ENCODE measurements around the gene MTFP1.
"Not testable (repeated sequence)": the region's sequence is repeated elsewhere in the genome, so short reads cannot be mapped to it uniquely, and the experiment has no call there.

Gene MTFP1

DNA sequence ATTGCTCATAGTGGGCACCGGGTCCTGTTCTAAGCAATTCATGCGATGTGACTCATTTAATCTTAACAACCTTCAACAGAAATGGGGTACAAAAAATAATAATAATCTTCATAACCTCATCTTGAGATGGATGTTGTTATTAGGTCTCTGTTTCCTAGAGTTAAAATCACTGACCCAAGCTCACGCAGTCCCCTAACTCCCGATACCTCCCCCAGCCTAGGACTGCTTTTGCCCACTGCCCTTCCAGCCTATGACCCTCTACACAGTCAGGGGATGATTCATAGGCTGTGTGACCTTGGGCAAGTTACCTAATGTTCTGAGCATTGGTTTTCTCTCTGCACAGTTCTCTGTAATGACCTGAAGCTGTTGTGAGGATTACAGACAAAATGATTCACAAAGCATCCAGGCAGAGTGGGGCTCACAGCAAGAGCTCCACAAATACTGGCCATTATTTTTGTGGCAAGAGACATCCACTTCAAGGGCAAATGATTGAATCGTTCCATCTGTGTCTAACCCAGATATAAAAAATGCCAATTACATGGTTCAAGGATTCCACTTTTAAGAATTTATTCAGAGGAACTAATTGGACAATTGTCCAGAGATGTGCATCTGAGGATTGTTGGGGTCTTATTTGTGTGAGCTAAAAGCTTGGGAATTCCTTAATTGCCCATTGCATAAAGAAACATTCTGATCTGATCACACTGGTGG lies 20.0 kb downstream of the MTFP1 start:
- no peak overlapping the region for H3K27ac ChIP-seq
- TF ChIP-seq, protein P1, sequence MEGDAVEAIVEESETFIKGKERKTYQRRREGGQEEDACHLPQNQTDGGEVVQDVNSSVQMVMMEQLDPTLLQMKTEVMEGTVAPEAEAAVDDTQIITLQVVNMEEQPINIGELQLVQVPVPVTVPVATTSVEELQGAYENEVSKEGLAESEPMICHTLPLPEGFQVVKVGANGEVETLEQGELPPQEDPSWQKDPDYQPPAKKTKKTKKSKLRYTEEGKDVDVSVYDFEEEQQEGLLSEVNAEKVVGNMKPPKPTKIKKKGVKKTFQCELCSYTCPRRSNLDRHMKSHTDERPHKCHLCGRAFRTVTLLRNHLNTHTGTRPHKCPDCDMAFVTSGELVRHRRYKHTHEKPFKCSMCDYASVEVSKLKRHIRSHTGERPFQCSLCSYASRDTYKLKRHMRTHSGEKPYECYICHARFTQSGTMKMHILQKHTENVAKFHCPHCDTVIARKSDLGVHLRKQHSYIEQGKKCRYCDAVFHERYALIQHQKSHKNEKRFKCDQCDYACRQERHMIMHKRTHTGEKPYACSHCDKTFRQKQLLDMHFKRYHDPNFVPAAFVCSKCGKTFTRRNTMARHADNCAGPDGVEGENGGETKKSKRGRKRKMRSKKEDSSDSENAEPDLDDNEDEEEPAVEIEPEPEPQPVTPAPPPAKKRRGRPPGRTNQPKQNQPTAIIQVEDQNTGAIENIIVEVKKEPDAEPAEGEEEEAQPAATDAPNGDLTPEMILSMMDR (IDR thresholded peaks at IDR 0.05): no peak
- H3K4me3 ChIP-seq: no peak overlapping the region
- no peak for DNase-seq (ENCODE audit: low spot score)

DNA sequence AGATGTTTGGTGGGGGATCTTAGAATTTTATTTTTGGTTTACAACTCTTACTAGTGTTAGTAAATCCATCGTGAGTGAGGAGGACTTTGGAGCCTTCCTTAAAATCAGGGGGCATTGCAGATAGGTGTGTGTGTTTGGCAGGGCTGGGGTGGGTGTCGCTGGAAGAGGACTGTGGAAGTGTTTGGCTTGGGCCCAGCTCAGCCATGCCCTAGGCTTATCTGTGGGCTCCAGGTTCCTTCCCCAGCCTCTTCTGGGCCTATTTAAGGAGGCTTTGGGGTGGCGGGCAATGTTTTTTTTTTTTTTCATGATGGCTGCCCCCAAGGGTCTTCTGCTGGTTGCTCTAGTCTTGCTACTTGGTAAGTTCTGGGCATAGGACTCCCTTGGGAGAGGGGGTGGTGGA lies 22.1 kb downstream of the MTFP1 start:
- TF ChIP-seq, protein P1 (IDR thresholded peaks at IDR 0.05): no peak
- no peak for DNase-seq (ENCODE audit: low spot score)
- H3K4me3 ChIP-seq: no peak overlapping the region
- no peak overlapping the region for H3K27ac ChIP-seq

DNA sequence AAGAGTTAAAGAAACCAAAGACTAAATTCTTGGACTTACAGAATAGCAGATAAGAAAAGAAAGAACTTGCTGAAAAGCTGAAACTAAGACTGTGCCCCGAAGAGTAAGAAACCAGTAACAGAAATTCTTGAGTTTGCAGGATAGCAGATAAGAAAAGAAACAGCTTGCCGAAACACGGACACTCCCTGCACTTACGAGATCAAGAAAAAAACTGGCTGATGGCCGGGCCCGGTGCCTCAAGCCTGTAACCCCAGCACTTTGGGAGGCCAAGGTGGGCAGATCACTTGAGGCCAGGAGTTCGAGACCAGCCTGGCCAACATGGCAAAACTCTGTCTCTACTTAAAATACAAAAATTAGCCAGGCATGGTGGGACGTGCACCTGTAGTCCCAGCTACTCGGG lies 25.9 kb downstream of the MTFP1 start:
- H3K4me3 ChIP-seq; DNase-seq (ENCODE audit: low spot score); H3K27ac ChIP-seq: not testable (repeated sequence)

DNA sequence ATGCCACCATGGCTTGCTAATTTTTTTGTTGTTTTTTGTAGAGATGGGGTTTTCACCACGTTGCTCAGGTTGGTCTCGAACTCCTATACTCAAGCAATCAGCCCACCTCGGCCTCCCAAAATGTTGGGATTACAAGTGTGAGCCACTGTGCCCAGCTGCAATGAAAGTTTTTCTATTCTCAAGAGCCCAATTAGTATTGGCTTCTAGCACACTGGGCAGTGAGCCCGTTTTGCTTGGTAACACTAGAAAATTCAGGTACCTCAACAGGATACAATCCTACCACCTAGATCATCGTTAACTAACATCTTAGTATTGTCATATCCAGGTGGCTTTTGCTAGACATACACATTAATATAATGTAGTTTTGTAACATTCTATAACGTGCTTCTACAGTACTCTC lies 27.3 kb downstream of the MTFP1 start:
- DNase-seq (ENCODE audit: low spot score): no peak
- Histone ChIP-seq H3K4me3 (no peak overlapping the region), H3K27ac (no peak overlapping the region)
- TF ChIP-seq, protein P1 (IDR thresholded peaks at IDR 0.05): no peak

DNA sequence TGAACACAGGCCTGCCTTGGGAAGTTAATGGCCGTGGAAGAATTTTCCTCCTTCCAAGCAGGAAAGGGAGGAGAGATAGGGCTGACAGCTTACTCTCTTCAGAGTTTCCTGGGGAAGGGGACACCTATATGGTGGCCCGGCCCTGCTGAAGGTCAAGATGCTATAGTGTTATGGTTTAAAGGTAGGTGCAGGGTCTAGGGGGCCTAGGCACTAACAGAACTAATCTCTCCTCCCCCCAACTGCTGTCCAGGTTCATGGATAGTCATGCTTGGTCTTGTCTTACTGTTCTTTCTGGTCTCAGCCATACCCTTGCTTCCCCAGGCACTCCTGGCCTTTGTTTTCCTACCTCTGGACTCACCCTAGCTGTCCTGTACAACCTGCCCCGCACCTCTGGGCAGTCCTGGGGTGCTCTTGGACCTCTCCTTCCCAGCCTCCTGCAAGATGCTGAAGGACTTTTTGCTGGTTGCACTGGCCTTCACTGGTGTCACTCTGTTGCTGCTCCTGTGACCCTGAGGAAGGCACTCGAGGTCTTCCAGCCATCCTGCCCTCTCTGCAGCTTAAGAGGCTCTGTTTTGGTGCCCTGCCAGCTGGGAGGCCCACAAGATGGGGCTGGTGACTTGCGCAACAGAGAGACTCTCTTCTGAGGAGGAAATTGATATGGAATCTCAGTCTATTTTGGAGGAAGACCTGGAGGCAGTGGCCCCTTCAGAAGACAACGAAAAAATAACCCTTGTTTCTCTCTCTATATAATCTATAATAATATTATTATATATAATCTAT lies 28.4 kb downstream of the MTFP1 start:
- Histone ChIP-seq H3K27ac (no peak overlapping the region), H3K4me3 (no peak overlapping the region)
- TF ChIP-seq, protein P1 (IDR thresholded peaks at IDR 0.05): no peak
- DNase-seq (ENCODE audit: low spot score): no peak

DNA sequence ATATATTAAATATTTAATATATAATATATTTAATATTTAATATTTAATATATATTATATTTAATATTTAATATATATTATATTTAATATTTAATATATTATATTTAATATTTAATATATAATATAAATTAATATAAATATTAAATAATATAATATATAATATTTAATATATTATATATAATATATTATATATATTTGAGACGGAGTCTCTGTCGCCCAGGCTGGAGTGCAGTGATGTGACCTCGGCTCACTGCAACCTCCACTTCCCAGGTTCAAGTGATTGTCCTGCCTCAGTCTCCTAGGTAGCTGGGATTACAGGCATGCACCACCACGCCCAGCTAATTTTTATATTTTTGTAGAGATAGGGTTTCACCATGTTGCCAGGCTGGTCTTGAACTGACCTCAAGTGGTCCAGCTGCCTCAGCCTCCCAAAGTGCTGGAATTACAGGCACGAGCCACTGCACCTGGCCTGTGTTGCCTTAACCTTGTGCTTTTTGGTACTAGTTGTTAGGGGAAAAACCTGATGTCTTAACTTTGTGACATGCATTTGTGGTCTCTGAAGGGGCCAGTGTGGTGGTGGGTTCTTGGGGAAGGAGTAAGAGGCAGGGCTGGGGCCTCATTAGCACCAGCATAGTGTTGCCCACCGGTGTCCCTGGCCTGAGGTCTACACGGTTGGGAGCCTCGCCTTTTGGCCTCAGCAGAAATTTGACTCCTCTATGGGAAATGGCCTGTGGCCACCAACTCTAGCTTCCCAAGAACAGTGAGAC lies 29.7 kb downstream of the MTFP1 start:
- no peak overlapping the region for H3K4me3 ChIP-seq
- no peak overlapping the region for H3K27ac ChIP-seq
- DNase-seq (ENCODE audit: low spot score): no peak
- TF ChIP-seq, protein P1 (IDR thresholded peaks at IDR 0.05): no peak

DNA sequence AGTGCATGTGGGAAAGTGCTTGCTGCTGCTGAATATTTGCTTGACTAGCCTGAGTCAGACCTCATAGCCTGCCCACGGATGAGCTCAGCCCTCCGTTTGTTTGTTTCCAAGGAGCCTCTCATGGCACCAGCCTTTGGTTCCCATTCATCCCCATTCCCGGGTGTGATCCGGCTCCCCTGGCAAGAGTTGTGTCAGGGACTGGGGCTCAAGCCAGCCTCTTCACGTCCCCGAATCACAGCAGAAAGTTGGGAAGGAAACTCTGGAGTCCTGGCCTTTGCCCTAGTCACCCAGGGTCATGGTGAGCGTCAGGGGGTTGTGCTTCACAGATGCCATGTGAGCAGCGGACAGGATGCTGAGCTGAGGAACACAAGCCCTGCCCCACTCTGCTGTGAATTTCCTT lies 32.4 kb downstream of the MTFP1 start:
- no peak overlapping the region for H3K27ac ChIP-seq
- no peak for DNase-seq (ENCODE audit: low spot score)
- H3K4me3 ChIP-seq: no peak overlapping the region
- TF ChIP-seq, protein P1 (IDR thresholded peaks at IDR 0.05): no peak
